Nephron (organoid): ENCODE results near the gene RPL39.

ENCODE experiments used
- H3K27ac Mint-ChIP-seq, 3 experiments: 2 replicates each; pipeline ENCODE4 v1.8.0; 2020; ENCODE audit warnings: mixed read lengths in 3 of 3, mild to moderate bottlenecking in 2 of 3, moderate library complexity in 1 of 3
- H3K27me3 Mint-ChIP-seq: 2 replicates; pipeline ENCODE4 v1.8.0; 2021; ENCODE audit warnings: low read depth, mild to moderate bottlenecking, moderate library complexity, mixed read lengths
- H3K36me3 Mint-ChIP-seq: 2 replicates; pipeline ENCODE4 v1.8.0; 2020; ENCODE audit warnings: low read depth, mixed read lengths
- H3K4me1 Mint-ChIP-seq: 2 replicates; pipeline ENCODE4 v1.8.0; 2020; ENCODE audit warnings: mixed read lengths
- H3K4me3 Mint-ChIP-seq, 3 experiments: 2 replicates each; pipeline ENCODE4 v1.8.0; 2020; ENCODE audit warnings: mild to moderate bottlenecking in 3 of 3, mixed read lengths in 3 of 3, moderate library complexity in 2 of 3
- H3K9me3 Mint-ChIP-seq: 2 replicates; pipeline ENCODE4 v1.8.0; 2020; ENCODE audit warnings: mixed read lengths
- CTCF ChIP-seq, 3 experiments: fragments of 200-600 bp; sonication (generic); IDR thresholded peaks; one replicate each; pipeline ENCODE4 v1.5.0; 2021; ENCODE audit warnings: antibody characterized with exemption in 3 of 3; ENCODE audit not compliant: unreplicated experiment in 3 of 3

The RPL39 gene

GRCh38 chrX:119763836-119764387, 27.5 kb downstream of the RPL39 start:
- H3K4me3 Mint-ChIP-seq, result no peak overlapping the region
- H3K36me3 Mint-ChIP-seq, result peaks cover 3% of the 10 kb centered on the region
- peaks cover 18% of the 10 kb centered on the region for H3K27me3 Mint-ChIP-seq
- TF ChIP-seq CTCF (IDR thresholded peaks at IDR 0.05; ENCODE audit: unreplicated experiment in 3 of 3), result no peak
- no peaks in the 10 kb centered on the region for H3K4me1 Mint-ChIP-seq
- no peak overlapping the region for H3K27ac Mint-ChIP-seq
- H3K9me3 Mint-ChIP-seq, result peaks cover 9% of the 10 kb centered on the region

GRCh38 chrX:119763181-119763580, 28.2 kb downstream of the RPL39 start:
- Mint-ChIP-seq H3K27ac (no peak overlapping the region), H3K4me3 (no peak overlapping the region), H3K4me1 (no peaks in the 10 kb centered on the region), H3K27me3 (peaks cover 18% of the 10 kb centered on the region), H3K9me3 (peaks cover 9% of the 10 kb centered on the region), H3K36me3 (no peaks in the 10 kb centered on the region)
- no peak for TF ChIP-seq CTCF (IDR thresholded peaks at IDR 0.05; ENCODE audit: unreplicated experiment in 3 of 3)

DNA sequence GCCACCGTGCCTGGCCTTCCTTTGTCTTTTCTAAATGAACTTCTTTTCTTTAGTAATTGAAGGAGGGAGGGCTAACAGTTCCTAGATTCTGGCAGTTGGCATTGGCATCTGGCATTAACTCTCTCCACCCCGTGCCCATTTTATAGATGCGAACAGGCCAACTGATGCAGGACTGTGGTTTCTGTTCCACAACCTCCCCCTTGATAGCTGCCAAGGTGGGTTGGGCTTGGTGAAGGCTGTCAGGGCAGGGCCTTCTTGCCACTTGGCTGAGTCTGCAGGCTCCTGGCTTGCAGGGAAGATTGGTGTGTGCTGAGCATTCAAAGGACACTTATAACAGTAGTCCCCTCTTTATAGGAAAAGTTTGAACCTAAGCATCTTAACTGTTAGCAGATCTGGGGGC, 28.7 kb downstream of the RPL39 start:
- Mint-ChIP-seq H3K36me3 (no peaks in the 10 kb centered on the region), H3K9me3 (peaks cover 9% of the 10 kb centered on the region), H3K4me3 (no peak overlapping the region), H3K4me1 (peaks cover 3% of the 10 kb centered on the region), H3K27me3 (peaks cover 21% of the 10 kb centered on the region), H3K27ac (no peak overlapping the region)
- TF ChIP-seq CTCF (IDR thresholded peaks at IDR 0.05; ENCODE audit: unreplicated experiment in 3 of 3), result no peak

- Mint-ChIP-seq H3K27me3 (peaks cover 35% of the 10 kb centered on the region), H3K4me1 (peaks cover 21% of the 10 kb centered on the region), H3K9me3 (peaks cover 15% of the 10 kb centered on the region), H3K36me3 (no peaks in the 10 kb centered on the region), H3K4me3 (peak overlapping the region; percentile 23 to 40 (median 25)), H3K27ac (no peak overlapping the region)
- no peak for TF ChIP-seq CTCF (IDR thresholded peaks at IDR 0.05; ENCODE audit: unreplicated experiment in 3 of 3)
These were observed 31.2 kb downstream of the RPL39 start for GRCh38 chrX:119760026-119760877.

DNA sequence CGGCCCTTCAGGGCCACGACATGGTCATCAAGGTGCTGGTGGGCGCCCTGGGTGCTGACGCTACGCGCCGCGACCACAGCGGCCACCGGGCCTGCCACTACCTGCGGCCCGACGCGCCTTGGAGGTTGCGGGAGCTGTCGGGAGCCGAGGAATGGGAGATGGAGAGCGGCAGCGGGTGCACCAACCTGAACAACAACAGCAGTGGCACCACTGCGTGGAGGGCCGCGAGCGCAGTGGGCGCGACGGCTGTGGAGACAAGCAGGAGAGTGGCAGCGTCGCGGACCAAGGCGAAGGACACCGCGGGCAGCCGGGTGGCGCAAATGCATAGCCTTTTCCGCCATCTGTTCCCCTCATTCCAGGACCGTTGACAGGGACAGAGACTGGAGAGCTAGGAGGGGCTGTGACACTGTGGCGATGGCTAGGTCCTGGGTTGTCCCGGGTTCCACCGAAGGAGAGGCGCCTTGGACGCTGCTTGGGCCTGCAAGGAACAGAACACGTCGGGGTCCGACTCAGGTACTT, 32.1 kb downstream of the RPL39 start:
- H3K27me3 Mint-ChIP-seq, result peaks cover 35% of the 10 kb centered on the region
- H3K36me3 Mint-ChIP-seq, result no peaks in the 10 kb centered on the region
- peaks cover 21% of the 10 kb centered on the region for H3K4me1 Mint-ChIP-seq
- peak overlapping the region in 2 of 3 experiments; percentile 23 to 53 for H3K4me3 Mint-ChIP-seq
- no peak overlapping the region for H3K27ac Mint-ChIP-seq
- no peak for TF ChIP-seq CTCF (IDR thresholded peaks at IDR 0.05; ENCODE audit: unreplicated experiment in 3 of 3)
- peaks cover 15% of the 10 kb centered on the region for H3K9me3 Mint-ChIP-seq
